Keratinocyte (primary cell): ENCODE measurements around the gene CSTA. TPM values are rescaled to one million over a fixed set of nuclear protein-coding genes. Genes with fewer than 3 reads are reported as not detected.

Experiments used
- DNase-seq: peaks from one replicate; pipeline ENCODE4 v3.0.0-alpha.2; 2011; ENCODE audit warnings: low read depth, missing footprints, low spot score
- FAIRE-seq: peaks from 2 replicates; lab custom pipeline; 2011; peaks lifted over from hg19 to GRCh38; lab: Jason Lieb, UNC
- H2AFZ ChIP-seq: 2 replicates; pipeline ENCODE4 v1.6.0; 2012; ENCODE audit warnings: low read length, control low read depth, inconsistent platforms; ENCODE audit not compliant: control insufficient read depth
- H3K27ac ChIP-seq: 2 replicates; pipeline ENCODE4 v1.5.1; 2011; ENCODE audit warnings: low read length; ENCODE audit not compliant: control insufficient read depth, insufficient read depth
- H3K27me3 ChIP-seq: 3 replicates; pipeline ENCODE4 v1.6.0; 2011; ENCODE audit warnings: low read length; ENCODE audit not compliant: control insufficient read depth, insufficient read depth; ENCODE audit errors: extremely low read depth
- H3K36me3 ChIP-seq, 2 experiments: 2 replicates in 1 of 2; 3 replicates in 1 of 2; pipeline ENCODE4 v1.5.1; 2011; ENCODE audit warnings: low read length in 2 of 2, mild to moderate bottlenecking in 1 of 2; ENCODE audit not compliant: control insufficient read depth in 2 of 2, insufficient read depth in 2 of 2; ENCODE audit errors: extremely low read depth in 1 of 2
- H3K4me1 ChIP-seq: 3 replicates; pipeline ENCODE4 v1.5.1; 2011; ENCODE audit warnings: low read length; ENCODE audit not compliant: control insufficient read depth, insufficient read depth; ENCODE audit errors: extremely low read depth
- H3K4me2 ChIP-seq: 3 replicates; pipeline ENCODE4 v1.6.0; 2011; ENCODE audit warnings: low read depth, low read length; ENCODE audit not compliant: control insufficient read depth, insufficient read depth; ENCODE audit errors: extremely low read depth
- H3K4me3 ChIP-seq, 3 experiments: fragments of 200-600 bp in 1 of 3; sonication (generic) in 1 of 3; 2 replicates in 2 of 3; 3 replicates in 1 of 3; pipeline ENCODE4 v1.5.1; 2011 to 2016; ENCODE audit warnings: low read length in 3 of 3, mild to moderate bottlenecking in 3 of 3, control low read depth in 2 of 3, inconsistent platforms in 1 of 3, low read depth in 1 of 3, mixed read lengths in 1 of 3, mixed run types in 1 of 3, moderate library complexity in 1 of 3; ENCODE audit not compliant: control insufficient read depth in 2 of 3, insufficient read depth in 2 of 3; ENCODE audit errors: extremely low read depth in 1 of 3
- H3K79me2 ChIP-seq: 2 replicates; pipeline ENCODE4 v1.6.0; 2012; ENCODE audit warnings: low read length; ENCODE audit not compliant: control insufficient read depth, insufficient read depth
- H3K9ac ChIP-seq: 3 replicates; pipeline ENCODE4 v1.6.0; 2011; ENCODE audit warnings: low read length; ENCODE audit not compliant: control insufficient read depth, insufficient read depth; ENCODE audit errors: extremely low read depth
- H3K9me1 ChIP-seq: 3 replicates; pipeline ENCODE4 v1.6.0; 2011; ENCODE audit warnings: low read length; ENCODE audit not compliant: control insufficient read depth, insufficient read depth; ENCODE audit errors: extremely low read depth
- H3K9me3 ChIP-seq: 2 replicates; pipeline ENCODE4 v1.5.1; 2012; ENCODE audit warnings: low read depth, low read length; ENCODE audit not compliant: control insufficient read depth
- H4K20me1 ChIP-seq: 3 replicates; pipeline ENCODE4 v1.6.0; 2011; ENCODE audit warnings: low read length; ENCODE audit not compliant: control insufficient read depth, insufficient read depth; ENCODE audit errors: extremely low read depth
- CTCF ChIP-seq, 3 experiments: IDR thresholded peaks in 1 of 3; conservative IDR thresholded peaks in 1 of 3; optimal IDR thresholded peaks in 1 of 3; 2 replicates in 2 of 3; 3 replicates in 1 of 3; pipeline versions ENCODE3 to v1.5.1; 2011; ENCODE audit warnings: low read length in 3 of 3, mild to moderate bottlenecking in 3 of 3, moderate library complexity in 2 of 3, control low read depth in 1 of 3, inconsistent platforms in 1 of 3; ENCODE audit not compliant: insufficient read depth in 2 of 3; ENCODE audit errors: extremely low read depth in 1 of 3
- EZH2 ChIP-seq: IDR thresholded peaks from one replicate; pipeline ENCODE4 v1.6.1; 2012; ENCODE audit warnings: inconsistent platforms, mild to moderate bottlenecking, low read length, moderate library complexity
- dilution Hi-C: fragments of 300-500 bp; cut with MboI; formaldehyde crosslinking; loops from one replicate; pipeline ENCODE4 v1.7.0; 2020; ENCODE audit warnings: low sequenced_read_pairs; ENCODE audit not compliant: extremely low pct_ligation_motif_present
- polyA plus RNA-seq, 5 experiments: library from polyadenylated mRNA; depleted of rRNA in 3 of 5; stranded (reverse) in 3 of 5; stranded (forward) in 1 of 5; unstranded in 1 of 5; fragments of >200 nt; gene quantifications; 1 replicate in 1 of 5; 2 replicates in 3 of 5; 3 replicates in 1 of 5; pipeline versions ENCODE4 v1.2.1 to v1.2.3, GENCODE V29; 2011 to 2012; ENCODE audit warnings: missing spikeins in 2 of 5, low read depth in 1 of 5, low replicate concordance in 1 of 5

CSTA gene
- polyA plus RNA-seq, 1 donor (not counting 4 experiments of a cell fraction or from before 2014, with no cell fraction given), result 1,138 TPM

- Histone ChIP-seq H3K79me2 (peaks cover 48% of the 10 kb centered on the region), H3K9me1 (peaks cover 2% of the 10 kb centered on the region), H3K36me3 (peaks cover 16 to 44% of the 10 kb centered on the region in 2 experiments), H3K4me1 (peaks cover 14% of the 10 kb centered on the region), H3K9ac (no peak overlapping the region), H4K20me1 (peaks cover 3% of the 10 kb centered on the region), H3K4me3 (no peak overlapping the region), H3K27me3 (no peaks in the 10 kb centered on the region), H3K27ac (no peak overlapping the region), H3K4me2 (no peak overlapping the region), H2AFZ (no peak overlapping the region), H3K9me3 (no peaks in the 10 kb centered on the region)
- TF ChIP-seq CTCF (optimal IDR thresholded peaks at IDR 0.05 in 1 of 3, IDR thresholded peaks at IDR 0.05 in 1 of 3, conservative IDR thresholded peaks at IDR 0.05 in 1 of 3; ENCODE audit: extremely low read depth in 1 of 3, insufficient read depth in 2 of 3, low read length in 3 of 3) (no peak), EZH2 (no peak)
- dilution Hi-C loops, result no loop called here
- DNase-seq, result no peak
- FAIRE-seq, result no peak
Observed at GRCh38 chr3:122332551-122332950, 7.5 kb downstream of the CSTA start.

GRCh38 chr3:122342803-122343202 lies 17.8 kb downstream of the CSTA start:
- no peak for FAIRE-seq
- no peak overlapping the region for H3K4me2 ChIP-seq
- H3K36me3 ChIP-seq, result peaks cover 15 to 25% of the 10 kb centered on the region in 2 experiments

More at GRCh38 chr3:122342803-122343202, 17.8 kb downstream of the CSTA start:
- no peak overlapping the region for H3K9ac ChIP-seq
- no peaks in the 10 kb centered on the region for H3K79me2 ChIP-seq
- no peaks in the 10 kb centered on the region for H3K9me1 ChIP-seq
- no peaks in the 10 kb centered on the region for H3K27me3 ChIP-seq
- no peaks in the 10 kb centered on the region for H3K9me3 ChIP-seq
- TF ChIP-seq CTCF (optimal IDR thresholded peaks at IDR 0.05 in 1 of 3, IDR thresholded peaks at IDR 0.05 in 1 of 3, conservative IDR thresholded peaks at IDR 0.05 in 1 of 3; ENCODE audit: extremely low read depth in 1 of 3, insufficient read depth in 2 of 3, low read length in 3 of 3) (peak in 1 of 3 experiments; percentile 9), EZH2 (no peak)
- H4K20me1 ChIP-seq, result no peaks in the 10 kb centered on the region
- H3K4me3 ChIP-seq, result no peak overlapping the region
- no peak overlapping the region for H2AFZ ChIP-seq
- H3K4me1 ChIP-seq, result no peaks in the 10 kb centered on the region
- DNase-seq, result no peak
- dilution Hi-C loops, result no loop called here
- no peak overlapping the region for H3K27ac ChIP-seq
